SK-N-MC (cell line): ENCODE results near the gene ATP6V1D.

Experiments used
- EZH2 ChIP-seq: fragments of 200-600 bp; sonication (generic); IDR thresholded peaks from one replicate; pipeline ENCODE4 v1.6.1; 2017; ENCODE audit warnings: antibody characterized with exemption
- POLR2AphosphoS5 ChIP-seq: IDR thresholded peaks from 2 replicates; pipeline ENCODE4 v1.6.1; 2012; ENCODE audit warnings: mild to moderate bottlenecking, low read depth, low read length, borderline replicate concordance

GRCh38 chr14:67400434-67400833 is 40.8 kb upstream of the ATP6V1D start:
- no peak for TF ChIP-seq EZH2
- no peak for TF ChIP-seq POLR2AphosphoS5
